Keratinocyte (primary cell): ENCODE results near the gene CHCHD6. TPM values are rescaled to one million over a fixed set of nuclear protein-coding genes. Genes with fewer than 3 reads are reported as not detected.

Experiments
- DNase-seq: peaks from one replicate; pipeline ENCODE4 v3.0.0-alpha.2; 2011; ENCODE audit warnings: low read depth, missing footprints, low spot score
- FAIRE-seq: peaks from 2 replicates; lab custom pipeline; 2011; peaks lifted over from hg19 to GRCh38; lab: Jason Lieb, UNC
- H2AFZ ChIP-seq: 2 replicates; pipeline ENCODE4 v1.6.0; 2012; ENCODE audit warnings: low read length, control low read depth, inconsistent platforms; ENCODE audit not compliant: control insufficient read depth
- H3K27ac ChIP-seq: 2 replicates; pipeline ENCODE4 v1.5.1; 2011; ENCODE audit warnings: low read length; ENCODE audit not compliant: control insufficient read depth, insufficient read depth
- H3K27me3 ChIP-seq: 3 replicates; pipeline ENCODE4 v1.6.0; 2011; ENCODE audit warnings: low read length; ENCODE audit not compliant: control insufficient read depth, insufficient read depth; ENCODE audit errors: extremely low read depth
- H3K36me3 ChIP-seq, 2 experiments: 2 replicates in 1 of 2; 3 replicates in 1 of 2; pipeline ENCODE4 v1.5.1; 2011; ENCODE audit warnings: low read length in 2 of 2, mild to moderate bottlenecking in 1 of 2; ENCODE audit not compliant: control insufficient read depth in 2 of 2, insufficient read depth in 2 of 2; ENCODE audit errors: extremely low read depth in 1 of 2
- H3K4me1 ChIP-seq: 3 replicates; pipeline ENCODE4 v1.5.1; 2011; ENCODE audit warnings: low read length; ENCODE audit not compliant: control insufficient read depth, insufficient read depth; ENCODE audit errors: extremely low read depth
- H3K4me2 ChIP-seq: 3 replicates; pipeline ENCODE4 v1.6.0; 2011; ENCODE audit warnings: low read depth, low read length; ENCODE audit not compliant: control insufficient read depth, insufficient read depth; ENCODE audit errors: extremely low read depth
- H3K4me3 ChIP-seq, 3 experiments: fragments of 200-600 bp in 1 of 3; sonication (generic) in 1 of 3; 2 replicates in 2 of 3; 3 replicates in 1 of 3; pipeline ENCODE4 v1.5.1; 2011 to 2016; ENCODE audit warnings: low read length in 3 of 3, mild to moderate bottlenecking in 3 of 3, control low read depth in 2 of 3, inconsistent platforms in 1 of 3, low read depth in 1 of 3, mixed read lengths in 1 of 3, mixed run types in 1 of 3, moderate library complexity in 1 of 3; ENCODE audit not compliant: control insufficient read depth in 2 of 3, insufficient read depth in 2 of 3; ENCODE audit errors: extremely low read depth in 1 of 3
- H3K79me2 ChIP-seq: 2 replicates; pipeline ENCODE4 v1.6.0; 2012; ENCODE audit warnings: low read length; ENCODE audit not compliant: control insufficient read depth, insufficient read depth
- H3K9ac ChIP-seq: 3 replicates; pipeline ENCODE4 v1.6.0; 2011; ENCODE audit warnings: low read length; ENCODE audit not compliant: control insufficient read depth, insufficient read depth; ENCODE audit errors: extremely low read depth
- H3K9me1 ChIP-seq: 3 replicates; pipeline ENCODE4 v1.6.0; 2011; ENCODE audit warnings: low read length; ENCODE audit not compliant: control insufficient read depth, insufficient read depth; ENCODE audit errors: extremely low read depth
- H3K9me3 ChIP-seq: 2 replicates; pipeline ENCODE4 v1.5.1; 2012; ENCODE audit warnings: low read depth, low read length; ENCODE audit not compliant: control insufficient read depth
- H4K20me1 ChIP-seq: 3 replicates; pipeline ENCODE4 v1.6.0; 2011; ENCODE audit warnings: low read length; ENCODE audit not compliant: control insufficient read depth, insufficient read depth; ENCODE audit errors: extremely low read depth
- CTCF ChIP-seq, 3 experiments: IDR thresholded peaks in 1 of 3; conservative IDR thresholded peaks in 1 of 3; optimal IDR thresholded peaks in 1 of 3; 2 replicates in 2 of 3; 3 replicates in 1 of 3; pipeline versions ENCODE3 to v1.5.1; 2011; ENCODE audit warnings: low read length in 3 of 3, mild to moderate bottlenecking in 3 of 3, moderate library complexity in 2 of 3, control low read depth in 1 of 3, inconsistent platforms in 1 of 3; ENCODE audit not compliant: insufficient read depth in 2 of 3; ENCODE audit errors: extremely low read depth in 1 of 3
- EZH2 ChIP-seq: IDR thresholded peaks from one replicate; pipeline ENCODE4 v1.6.1; 2012; ENCODE audit warnings: inconsistent platforms, mild to moderate bottlenecking, low read length, moderate library complexity
- dilution Hi-C: fragments of 300-500 bp; cut with MboI; formaldehyde crosslinking; loops from one replicate; pipeline ENCODE4 v1.7.0; 2020; ENCODE audit warnings: low sequenced_read_pairs; ENCODE audit not compliant: extremely low pct_ligation_motif_present
- polyA plus RNA-seq, 5 experiments: library from polyadenylated mRNA; depleted of rRNA in 3 of 5; stranded (reverse) in 3 of 5; stranded (forward) in 1 of 5; unstranded in 1 of 5; fragments of >200 nt; gene quantifications; 1 replicate in 1 of 5; 2 replicates in 3 of 5; 3 replicates in 1 of 5; pipeline versions ENCODE4 v1.2.1 to v1.2.3, GENCODE V29; 2011 to 2012; ENCODE audit warnings: missing spikeins in 2 of 5, low read depth in 1 of 5, low replicate concordance in 1 of 5

Gene CHCHD6
- polyA plus RNA-seq, 1 donor (not counting 4 experiments of a cell fraction or from before 2014, with no cell fraction given): 21.7 TPM

DNA sequence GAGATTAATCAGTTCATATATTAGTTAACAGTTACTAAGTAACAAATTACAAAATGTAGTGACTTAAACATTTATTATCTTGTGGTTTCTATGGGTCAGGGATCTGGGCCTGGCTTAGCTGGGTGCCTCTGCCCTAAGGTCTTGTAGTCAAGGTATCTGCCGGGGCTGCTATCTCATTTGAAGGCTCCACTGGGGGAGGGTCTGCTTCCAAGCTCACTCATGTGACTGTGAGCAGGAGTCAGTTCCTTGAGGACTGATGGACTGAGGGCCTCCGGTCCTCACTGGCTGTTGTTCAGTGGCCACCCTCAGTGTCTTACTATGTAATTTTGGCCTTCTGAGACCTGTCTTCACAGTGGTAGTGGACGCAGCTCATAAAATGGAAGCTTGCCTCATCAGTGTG is 143.0 kb downstream of the CHCHD6 start:
- Histone ChIP-seq H4K20me1 (no peaks in the 10 kb centered on the region), H3K4me1 (peaks cover 8% of the 10 kb centered on the region), H2AFZ (no peak overlapping the region), H3K36me3 (no peaks in the 10 kb centered on the region), H3K27ac (no peak overlapping the region), H3K4me2 (no peak overlapping the region), H3K4me3 (no peak overlapping the region), H3K9me1 (peaks cover 4% of the 10 kb centered on the region), H3K27me3 (no peaks in the 10 kb centered on the region), H3K79me2 (no peaks in the 10 kb centered on the region), H3K9ac (no peak overlapping the region), H3K9me3 (no peaks in the 10 kb centered on the region)
- TF ChIP-seq EZH2 (no peak), CTCF (optimal IDR thresholded peaks at IDR 0.05 in 1 of 3, IDR thresholded peaks at IDR 0.05 in 1 of 3, conservative IDR thresholded peaks at IDR 0.05 in 1 of 3; ENCODE audit: extremely low read depth in 1 of 3, insufficient read depth in 2 of 3, low read length in 3 of 3) (no peak)
- DNase-seq: no peak
- no peak for FAIRE-seq
- dilution Hi-C loops: no loop called here

GRCh38 chr3:126848991-126849390 is 145.0 kb downstream of the CHCHD6 start:
- TF ChIP-seq EZH2: no peak
- no peak for TF ChIP-seq CTCF (optimal IDR thresholded peaks at IDR 0.05 in 1 of 3, IDR thresholded peaks at IDR 0.05 in 1 of 3, conservative IDR thresholded peaks at IDR 0.05 in 1 of 3; ENCODE audit: extremely low read depth in 1 of 3, insufficient read depth in 2 of 3, low read length in 3 of 3)
- H3K4me1 ChIP-seq: peaks cover 8% of the 10 kb centered on the region
- no peak overlapping the region for H3K27ac ChIP-seq
- no peak overlapping the region for H3K9ac ChIP-seq
- H3K27me3 ChIP-seq: no peaks in the 10 kb centered on the region
- dilution Hi-C loops: no loop called here
- H3K4me3 ChIP-seq: no peak overlapping the region
- H4K20me1 ChIP-seq: no peaks in the 10 kb centered on the region
- H3K4me2 ChIP-seq: no peak overlapping the region
- no peaks in the 10 kb centered on the region for H3K9me3 ChIP-seq
- DNase-seq (no peak), FAIRE-seq (no peak)
- H3K9me1 ChIP-seq: peaks cover 4% of the 10 kb centered on the region
- H3K36me3 ChIP-seq: peaks cover 0 to 2% of the 10 kb centered on the region in 2 experiments
- H2AFZ ChIP-seq: no peak overlapping the region
- no peaks in the 10 kb centered on the region for H3K79me2 ChIP-seq
